AG04450 (cell line): ENCODE measurements around the gene RFTN2. TPM values are rescaled to one million over a fixed set of nuclear protein-coding genes. Genes with fewer than 3 reads are reported as not detected.

Source experiments
- CTCF ChIA-PET: fragments of 300-600, 350-600 bp; formaldehyde crosslinking; extraction: SDS; loops from one replicate; lab custom pipeline; 2022; ENCODE audit warnings: antibody characterized with exemption, inconsistent platforms; lab: Charles Lee
- POLR2A ChIA-PET: fragments of 350-600 bp; formaldehyde crosslinking; extraction: SDS; loops from one replicate; lab custom pipeline; 2021; ENCODE audit warnings: antibody characterized with exemption, inconsistent platforms; lab: Yijun Ruan, JAX
- DNase-seq: peaks from one replicate; pipeline ENCODE4 v3.0.0-alpha.2; 2011; ENCODE audit warnings: low read depth, low spot score
- H3K27ac ChIP-seq: one replicate; pipeline ENCODE4 v1.5.1; 2012; ENCODE audit warnings: low read depth, low read length, control low read depth
- H3K27me3 ChIP-seq: one replicate; pipeline ENCODE4 v1.6.0; 2012; ENCODE audit warnings: low read length; ENCODE audit not compliant: control insufficient read depth, insufficient read depth
- H3K4me3 ChIP-seq: 2 replicates; pipeline ENCODE4 v1.5.1; 2011; ENCODE audit warnings: mild to moderate bottlenecking, low read depth, low read length, control low read depth
- H3K9me3 ChIP-seq: 2 replicates; pipeline ENCODE4 v1.5.1; 2012; ENCODE audit warnings: low read length; ENCODE audit not compliant: control insufficient read depth, insufficient read depth
- CTCF ChIP-seq: IDR thresholded peaks from 2 replicates; pipeline ENCODE4 v1.5.1; 2011; ENCODE audit warnings: low read depth, low read length, control low read depth, inconsistent platforms
- polyA plus RNA-seq: library from polyadenylated mRNA; depleted of rRNA; stranded (reverse); fragments of >200 nt; gene quantifications from 2 replicates; pipeline ENCODE4 v1.2.3, GENCODE V29; 2011; rRNA removed
- small RNA-seq: library from RNA; depleted of rRNA; stranded (forward); fragments of <200 nt; gene quantifications from one replicate; pipeline ENCODE3, GENCODE V24; 2012; ENCODE audit warnings: low read depth; ENCODE audit not compliant: insufficient read length

RFTN2 gene
- polyA plus RNA-seq, 1 experiment, result 5.7 TPM

GRCh38 chr2:197539734-197540133 lies 135.7 kb downstream of the RFTN2 start:
- DNase-seq, result no peak
- Histone ChIP-seq H3K27me3 (no peaks in the 10 kb centered on the region), H3K27ac (no peak overlapping the region), H3K4me3 (no peak overlapping the region), H3K9me3 (no peaks in the 10 kb centered on the region)
- POLR2A ChIA-PET, result no interaction called here
- CTCF ChIA-PET, result interaction anchor here (0.5 to 0.7 kb wide), 2 partner anchors 56 to 297 kb away, joined by 3 to 4 read pairs; no protein-coding TSS in a partner anchor
- no peak for TF ChIP-seq CTCF

GRCh38 chr2:197538412-197538811 lies 137.0 kb downstream of the RFTN2 start:
- no peak overlapping the region for H3K4me3 ChIP-seq
- DNase-seq, result no peak
- ChIA-PET CTCF (interaction anchor here (0.7 kb wide), 1 partner anchor 15 kb away, joined by 4 read pairs; no protein-coding TSS in a partner anchor), POLR2A (no interaction called here)
- no peak for TF ChIP-seq CTCF
- H3K27me3 ChIP-seq, result no peaks in the 10 kb centered on the region
- H3K9me3 ChIP-seq, result no peaks in the 10 kb centered on the region
- no peak overlapping the region for H3K27ac ChIP-seq

Small RNAs within 50 kb of the gene (small RNA-seq; reads per million reads assigned to genes)
- not detected for gene AC020550.1

Other genes with a start within 250 kb of the RFTN2 start
- gene SF3B1, start 240.6 kb downstream of the RFTN2 start, polyA plus RNA-seq, result 502 and 651 TPM in 2 replicates
- 5.8 and 8.8 TPM in 2 replicates for gene COQ10B, start 222.0 kb downstream of the RFTN2 start, polyA plus RNA-seq
- gene HSPD1, start 175.7 kb downstream of the RFTN2 start, polyA plus RNA-seq, result 216 and 283 TPM in 2 replicates
- gene HSPE1, start 175.2 kb downstream of the RFTN2 start, polyA plus RNA-seq, result 81.2 and 134 TPM in 2 replicates
- 36.1 and 58.9 TPM in 2 replicates for gene MOB4, start 159.5 kb downstream of the RFTN2 start, polyA plus RNA-seq
- gene MARS2, start 29.8 kb upstream of the RFTN2 start, polyA plus RNA-seq, result 3.6 and 3.7 TPM in 2 replicates
- not detected in 2 replicates for gene BOLL, start 109.7 kb upstream of the RFTN2 start, polyA plus RNA-seq
- gene PLCL1, start 129.0 kb upstream of the RFTN2 start, polyA plus RNA-seq, result 0.22 and 0.43 TPM in 2 replicates